GM18499 (cell line): ENCODE measurements around the gene CLDN12.

ENCODE experiments used
- ATAC-seq: cut with Tn5 transposase; IDR thresholded peaks from one replicate; pipeline ENCODE4 v1.9.1; 2021; ENCODE audit warnings: moderate number of reproducible peaks; ENCODE audit not compliant: insufficient read depth, unreplicated experiment

The CLDN12 gene

GRCh38 chr7:90403174-90404113 lies at the start of gene CLDN12:
Gene CLDN12 (plus strand): TSS chr7:90403461. CDS start chr7:90412677, 9,216 bp downstream.
- ATAC-seq, result peak; percentile 94

- no peak for ATAC-seq
Measured at GRCh38 chr7:90383422-90383821, 19.8 kb upstream of the CLDN12 start.

- ATAC-seq, result no peak
Measured at GRCh38 chr7:90383861-90384260, 19.4 kb upstream of the CLDN12 start.

GRCh38 chr7:90384433-90384832 lies 18.8 kb upstream of the CLDN12 start:
- ATAC-seq, result no peak

GRCh38 chr7:90387470-90388240 lies 15.6 kb upstream of the CLDN12 start:
- no peak for ATAC-seq

- no peak for ATAC-seq
Measured at GRCh38 chr7:90390926-90391325, 12.3 kb upstream of the CLDN12 start.

- no peak for ATAC-seq
Measured at GRCh38 chr7:90391488-90391887, 11.8 kb upstream of the CLDN12 start.

GRCh38 chr7:90396420-90396819 lies 6.8 kb upstream of the CLDN12 start:
- no peak for ATAC-seq

- ATAC-seq, result no peak
Measured at GRCh38 chr7:90401989-90402388, 1.3 kb upstream of the CLDN12 start.

GRCh38 chr7:90402785-90403173 lies 482 bp upstream of the CLDN12 start:
- ATAC-seq, result no peak

GRCh38 chr7:90404777-90405176 lies 1.5 kb downstream of the CLDN12 start:
- no peak for ATAC-seq

- ATAC-seq, result no peak
Measured at GRCh38 chr7:90407484-90407821, 4.2 kb downstream of the CLDN12 start.

GRCh38 chr7:90408142-90408541 lies 4.9 kb downstream of the CLDN12 start:
- no peak for ATAC-seq

GRCh38 chr7:90409667-90410066 lies 6.4 kb downstream of the CLDN12 start:
- ATAC-seq, result no peak

GRCh38 chr7:90411510-90411909 lies 8.2 kb downstream of the CLDN12 start:
- no peak for ATAC-seq

- ATAC-seq, result no peak
Measured at GRCh38 chr7:90412458-90413184, 9.4 kb downstream of the CLDN12 start.

- no peak for ATAC-seq
Measured at GRCh38 chr7:90413185-90413528, 9.9 kb downstream of the CLDN12 start.

- ATAC-seq, result no peak
Measured at GRCh38 chr7:90421651-90422050, 18.4 kb downstream of the CLDN12 start.

GRCh38 chr7:90424720-90425119 lies 21.5 kb downstream of the CLDN12 start:
- ATAC-seq, result peak; percentile 91

- ATAC-seq, result no peak
Measured at GRCh38 chr7:90425376-90425775, 22.1 kb downstream of the CLDN12 start.
